ENCODE measurements around the gene TENT5C. TPM values are rescaled to one million over a fixed set of nuclear protein-coding genes. Genes with fewer than 3 reads are reported as not detected.

The TENT5C gene
- total RNA-seq, 4 donors from 2014 or later: 0.60 to 2.5 (median 1.2) TPM

- WGBS, 2 donors: 60 to 75% methylated on average over 9 to 10 of the region's 10 CpGs
- DNase-seq (ENCODE audit: low spot score in 2 of 2): no peak
- peaks cover 0 to 2% (median 0%) of the 10 kb centered on the region in 4 donors for H3K4me1 ChIP-seq
- H3K36me3 ChIP-seq: no peaks in the 10 kb centered on the region
- H3K9me3 ChIP-seq: no peaks in the 10 kb centered on the region
- H3K27ac ChIP-seq: no peak overlapping the region
- TF ChIP-seq CTCF (IDR thresholded peaks at IDR 0.05): no peak
- TF ChIP-seq POLR2A (IDR thresholded peaks at IDR 0.05): no peak
- no peak for TF ChIP-seq EP300 (IDR thresholded peaks at IDR 0.05)
- H3K27me3 ChIP-seq: no peaks in the 10 kb centered on the region
- no peak overlapping the region for H3K4me3 ChIP-seq
Measured at GRCh38 chr1:117573386-117574023, 32.3 kb upstream of the TENT5C start.

DNA sequence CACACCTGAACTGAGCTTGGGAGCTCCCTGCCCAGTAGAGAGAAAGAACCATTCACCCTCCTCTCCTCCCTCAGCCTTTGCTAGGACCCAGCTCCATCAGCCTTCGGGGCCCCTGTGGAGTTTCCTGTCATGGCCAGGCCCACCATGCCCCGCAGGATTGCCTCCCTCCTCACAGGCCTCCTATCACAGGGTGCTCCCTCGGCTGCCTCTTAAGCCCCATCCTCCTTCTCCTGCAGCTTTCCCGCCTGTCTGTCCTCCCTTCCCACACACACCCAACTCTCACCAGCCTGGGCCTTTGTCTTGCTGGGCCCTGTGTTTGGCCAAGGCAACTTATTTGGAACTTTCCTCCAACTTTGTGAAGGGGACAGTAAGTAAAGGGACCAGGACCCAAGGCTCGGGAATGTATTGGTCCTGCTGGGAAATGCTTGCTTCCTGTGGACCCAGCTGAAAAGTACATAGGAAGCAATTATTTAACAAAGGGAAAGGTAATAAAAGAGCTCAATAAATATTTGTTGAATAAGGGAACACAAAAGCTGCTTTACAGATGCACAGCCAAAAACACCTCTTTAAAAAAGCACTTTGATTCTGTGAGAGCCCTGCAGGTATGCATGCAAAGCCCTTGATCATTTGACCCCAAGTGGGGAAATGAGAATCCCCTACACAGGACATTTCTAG lies 31.6 kb upstream of the TENT5C start:
- H3K4me3 ChIP-seq: no peak overlapping the region
- peaks cover 0 to 2% (median 0%) of the 10 kb centered on the region in 4 donors for H3K4me1 ChIP-seq
- no peak for TF ChIP-seq EP300 (IDR thresholded peaks at IDR 0.05)
- no peak for TF ChIP-seq POLR2A (IDR thresholded peaks at IDR 0.05)
- TF ChIP-seq CTCF (IDR thresholded peaks at IDR 0.05): no peak
- DNase-seq (ENCODE audit: low spot score in 2 of 2): no peak
- H3K36me3 ChIP-seq: no peaks in the 10 kb centered on the region
- H3K9me3 ChIP-seq: no peaks in the 10 kb centered on the region
- WGBS, 2 donors: 66 to 70% methylated on average over 5 of the region's 5 CpGs
- no peak overlapping the region for H3K27ac ChIP-seq
- H3K27me3 ChIP-seq: no peaks in the 10 kb centered on the region

DNA sequence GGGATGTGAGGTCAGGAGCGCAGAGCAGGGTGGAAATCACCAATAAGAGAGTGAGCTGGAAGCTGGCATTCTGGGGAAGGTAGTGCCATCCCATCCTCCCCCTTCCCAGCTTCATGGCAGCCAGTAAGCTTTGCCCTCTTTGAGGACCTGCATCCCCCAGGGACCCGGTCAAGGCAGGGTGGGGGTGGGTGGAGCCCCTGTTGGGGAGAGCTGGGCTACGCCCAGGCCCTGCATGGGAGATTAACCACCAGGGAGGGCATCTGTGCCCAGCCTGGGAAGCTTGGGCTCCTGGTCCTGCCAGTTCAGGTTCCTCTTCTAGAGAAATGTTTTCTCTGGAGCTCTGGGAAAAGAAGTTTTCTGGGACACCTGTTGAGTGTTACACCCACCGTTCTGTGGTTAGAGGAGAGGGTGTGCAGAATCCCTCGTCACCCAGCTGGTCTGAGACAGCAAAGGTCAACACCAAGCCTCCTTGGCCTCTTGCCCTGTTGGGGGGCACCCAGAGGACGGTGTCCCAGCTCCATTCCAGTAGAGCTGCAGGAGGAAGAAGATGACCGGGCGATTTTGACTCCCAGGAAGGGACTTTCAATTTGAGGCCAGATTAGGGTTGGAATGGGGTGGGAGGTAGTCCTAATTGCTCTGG lies 30.1 kb upstream of the TENT5C start:
- Histone ChIP-seq H3K27me3 (no peaks in the 10 kb centered on the region), H3K4me3 (no peak overlapping the region), H3K27ac (no peak overlapping the region), H3K36me3 (no peaks in the 10 kb centered on the region), H3K4me1 (no peaks in the 10 kb centered on the region), H3K9me3 (no peaks in the 10 kb centered on the region)
- 75 to 81% methylated on average over 7 to 8 of the region's 8 CpGs for WGBS, 2 donors
- TF ChIP-seq POLR2A (IDR thresholded peaks at IDR 0.05) (no peak), CTCF (IDR thresholded peaks at IDR 0.05) (no peak), EP300 (IDR thresholded peaks at IDR 0.05) (no peak)
- DNase-seq (ENCODE audit: low spot score in 2 of 2): no peak

DNA sequence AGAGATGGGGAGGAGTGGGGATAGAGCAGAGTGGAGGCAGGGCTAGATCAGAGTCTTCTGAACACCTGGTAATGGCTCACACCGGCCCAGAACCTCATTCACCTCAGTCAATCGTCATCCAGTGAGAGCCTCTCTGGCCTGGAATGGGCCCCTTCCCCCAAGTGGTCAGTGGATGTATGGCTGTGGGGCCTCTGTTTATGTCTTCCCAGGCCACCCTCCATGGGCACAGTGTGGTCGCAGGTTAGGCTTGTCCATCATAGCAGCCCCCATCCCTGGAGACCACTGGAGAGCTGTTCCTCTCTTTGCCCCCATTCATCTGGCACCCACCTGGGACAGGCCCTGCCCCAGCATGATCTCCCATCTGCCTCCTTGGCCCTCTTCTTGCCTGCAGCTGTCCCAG lies 29.6 kb upstream of the TENT5C start:
- 84 to 93% methylated on average over 3 of the region's 3 CpGs for WGBS, 2 donors
- no peaks in the 10 kb centered on the region for H3K4me1 ChIP-seq
- no peak for TF ChIP-seq CTCF (IDR thresholded peaks at IDR 0.05)
- TF ChIP-seq EP300 (IDR thresholded peaks at IDR 0.05): no peak
- no peak for TF ChIP-seq POLR2A (IDR thresholded peaks at IDR 0.05)
- DNase-seq (ENCODE audit: low spot score in 2 of 2): no peak
- no peaks in the 10 kb centered on the region for H3K9me3 ChIP-seq
- no peaks in the 10 kb centered on the region for H3K36me3 ChIP-seq
- H3K27ac ChIP-seq: no peak overlapping the region
- H3K4me3 ChIP-seq: no peak overlapping the region
- no peaks in the 10 kb centered on the region for H3K27me3 ChIP-seq

Measured in tibial nerve (tissue), 4 donors.